Naive thymus-derived CD8-positive, alpha-beta T cell (primary cell): ENCODE measurements around the gene TMEM240. TPM values are rescaled to one million over a fixed set of nuclear protein-coding genes. Genes with fewer than 3 reads are reported as not detected.
"Not testable (repeated sequence)": the region's sequence is repeated elsewhere in the genome, so short reads cannot be mapped to it uniquely, and the experiment has no call there.

Experiments used
- ATAC-seq, 2 donors: fragments of 150-1000 bp; cut with Tn5 transposase in 1 of 2; sonication (Bioruptor Pico), chemical (Tn5 transposase) in 1 of 2; 1 replicate in 1 of 2; 2 replicates in 1 of 2; pipeline ENCODE4 v1.10.0; 2021; ENCODE audit warnings: mild to moderate bottlenecking in 2 of 2, moderate library complexity in 2 of 2
- POLR2A ChIA-PET: fragments of 350-600 bp; sonication (Branson Sonifier 250); formaldehyde crosslinking; loops from one replicate; lab custom pipeline; 2021; ENCODE audit warnings: antibody characterized with exemption; lab: Charles Lee
- DNase-seq, 10 donors: peaks; one replicate each; pipeline versions ENCODE4 v3.0.0 to v3.0.0-alpha.2; 2020 to 2022
- H3K27ac Mint-ChIP-seq, 10 donors: one replicate each; pipeline ENCODE4 v1.8.0; 2020 to 2022; ENCODE audit warnings: mild to moderate bottlenecking in 10 of 10, mixed read lengths in 10 of 10, moderate library complexity in 4 of 10, inconsistent platforms in 1 of 10
- H3K27me3 Mint-ChIP-seq, 5 donors: one replicate each; pipeline ENCODE4 v1.8.0; 2021 to 2022; ENCODE audit warnings: mixed read lengths in 5 of 5
- H3K36me3 Mint-ChIP-seq, 3 donors: one replicate each; pipeline ENCODE4 v1.8.0; 2020 to 2022; ENCODE audit warnings: mixed read lengths in 3 of 3, mild to moderate bottlenecking in 2 of 3, inconsistent platforms in 1 of 3
- H3K4me1 Mint-ChIP-seq, 4 donors: one replicate each; pipeline ENCODE4 v1.8.0; 2021 to 2022; ENCODE audit warnings: mixed read lengths in 4 of 4
- H3K4me3 Mint-ChIP-seq, 10 donors: one replicate each; pipeline ENCODE4 v1.8.0; 2020 to 2022; ENCODE audit warnings: mild to moderate bottlenecking in 10 of 10, mixed read lengths in 10 of 10, moderate library complexity in 6 of 10, inconsistent platforms in 1 of 10
- H3K9me3 Mint-ChIP-seq, 9 donors: one replicate each; pipeline ENCODE4 v1.8.0; 2020 to 2022; ENCODE audit warnings: mixed read lengths in 9 of 9, mild to moderate bottlenecking in 3 of 9, inconsistent platforms in 1 of 9, moderate library complexity in 1 of 9
- polyA plus RNA-seq, 3 donors: library from polyadenylated mRNA; unstranded; fragments of 300-500 nt; fragmentation: Illumina TruSeq; gene quantifications; one replicate each; pipeline ENCODE4 v1.2.3, GENCODE V29; 2021
- total RNA-seq, 8 experiments: library from RNA in 2 of 8; stranded (reverse) in 2 of 8; gene quantifications; one replicate each; pipeline ENCODE4 v1.2.3 and lab custom pipeline; 2021 to 2026

The TMEM240 gene
- total and polyA plus RNA-seq, 5 experiments from 2014 or later: 3.4 TPM; not detected in 3

- Mint-ChIP-seq H3K4me1 (no peaks in the 10 kb centered on the region), H3K4me3 (no peak overlapping the region), H3K36me3 (peaks cover 5 to 26% (median 15%) of the 10 kb centered on the region in 3 donors), H3K27ac (no peak overlapping the region), H3K27me3 (no peaks in the 10 kb centered on the region), H3K9me3 (peaks cover 0 to 12% (median 6%) of the 10 kb centered on the region in 9 donors)
- DNase-seq (no peak), ATAC-seq (no peak)
- POLR2A ChIA-PET: no interaction called here
These were observed 13.2 kb downstream of the TMEM240 start for GRCh38 chr1:1527092-1527816.

GRCh38 chr1:1526476-1526875 is 13.9 kb downstream of the TMEM240 start:
- POLR2A ChIA-PET, H3K4me3 Mint-ChIP-seq, ATAC-seq, DNase-seq, H3K9me3 Mint-ChIP-seq, H3K27ac Mint-ChIP-seq, H3K27me3 Mint-ChIP-seq, H3K4me1 Mint-ChIP-seq: not testable (repeated sequence)
- H3K36me3 Mint-ChIP-seq: peaks cover 0 to 27% (median 10%) of the 10 kb centered on the region in 3 donors

GRCh38 chr1:1524750-1525383 is 15.6 kb downstream of the TMEM240 start:
- not testable (repeated sequence) for H3K27ac Mint-ChIP-seq, H3K4me3 Mint-ChIP-seq, H3K9me3 Mint-ChIP-seq, H3K27me3 Mint-ChIP-seq, H3K4me1 Mint-ChIP-seq, DNase-seq, ATAC-seq
- H3K36me3 Mint-ChIP-seq: peaks cover 0 to 32% (median 6%) of the 10 kb centered on the region in 3 donors
- POLR2A ChIA-PET: interaction anchor here (0.6 to 0.8 kb wide), 2 partner anchors 19 to 86 kb away, joined by 4 read pairs; no protein-coding TSS in a partner anchor

GRCh38 chr1:1523651-1524050 is 16.8 kb downstream of the TMEM240 start:
- H3K27me3 Mint-ChIP-seq, H3K27ac Mint-ChIP-seq, H3K4me3 Mint-ChIP-seq, H3K4me1 Mint-ChIP-seq, DNase-seq, H3K9me3 Mint-ChIP-seq, POLR2A ChIA-PET, ATAC-seq: not testable (repeated sequence)
- H3K36me3 Mint-ChIP-seq: peaks cover 0 to 32% (median 6%) of the 10 kb centered on the region in 3 donors

GRCh38 chr1:1523226-1523625 is 17.2 kb downstream of the TMEM240 start:
- peaks cover 0 to 34% (median 6%) of the 10 kb centered on the region in 3 donors for H3K36me3 Mint-ChIP-seq
- H3K4me3 Mint-ChIP-seq, DNase-seq, H3K27ac Mint-ChIP-seq, H3K27me3 Mint-ChIP-seq, POLR2A ChIA-PET, ATAC-seq, H3K4me1 Mint-ChIP-seq, H3K9me3 Mint-ChIP-seq: not testable (repeated sequence)

- not testable (repeated sequence) for ATAC-seq
These were observed 17.9 kb downstream of the TMEM240 start for GRCh38 chr1:1522536-1522935.

GRCh38 chr1:1521331-1521730 is 19.1 kb downstream of the TMEM240 start:
- no peak for DNase-seq
- H3K36me3 Mint-ChIP-seq: peaks cover 0 to 27% (median 3%) of the 10 kb centered on the region in 3 donors
- no peaks in the 10 kb centered on the region for H3K9me3 Mint-ChIP-seq
- H3K4me1 Mint-ChIP-seq: no peaks in the 10 kb centered on the region
- H3K27ac Mint-ChIP-seq: no peak overlapping the region
- ATAC-seq: no peak
- POLR2A ChIA-PET: no interaction called here
- H3K4me3 Mint-ChIP-seq: no peak overlapping the region
- no peaks in the 10 kb centered on the region for H3K27me3 Mint-ChIP-seq

More at GRCh38 chr1:1522536-1522935, 17.9 kb downstream of the TMEM240 start:
- POLR2A ChIA-PET, H3K4me1 Mint-ChIP-seq, H3K27me3 Mint-ChIP-seq, DNase-seq, H3K9me3 Mint-ChIP-seq, H3K4me3 Mint-ChIP-seq, H3K27ac Mint-ChIP-seq: not testable (repeated sequence)
- H3K36me3 Mint-ChIP-seq: peaks cover 0 to 31% (median 3%) of the 10 kb centered on the region in 3 donors

GRCh38 chr1:1519805-1520505 is 20.5 kb downstream of the TMEM240 start:
- H3K27me3 Mint-ChIP-seq, ATAC-seq, POLR2A ChIA-PET, DNase-seq, H3K4me3 Mint-ChIP-seq, H3K27ac Mint-ChIP-seq, H3K4me1 Mint-ChIP-seq, H3K9me3 Mint-ChIP-seq: not testable (repeated sequence)
- H3K36me3 Mint-ChIP-seq: peaks cover 0 to 20% (median 0%) of the 10 kb centered on the region in 3 donors

- ATAC-seq: not testable (repeated sequence)
These were observed 21.8 kb downstream of the TMEM240 start for GRCh38 chr1:1518621-1519007.

GRCh38 chr1:1517973-1518620 is 22.3 kb downstream of the TMEM240 start:
- Mint-ChIP-seq H3K27me3 (no peaks in the 10 kb centered on the region), H3K4me1 (peaks cover 3 to 7% (median 5%) of the 10 kb centered on the region in 4 donors), H3K27ac (no peak overlapping the region), H3K36me3 (peaks cover 0 to 18% (median 0%) of the 10 kb centered on the region in 3 donors), H3K4me3 (no peak overlapping the region), H3K9me3 (no peaks in the 10 kb centered on the region)
- no peak for DNase-seq
- ATAC-seq: no peak
- POLR2A ChIA-PET: no interaction called here

More at GRCh38 chr1:1518621-1519007, 21.8 kb downstream of the TMEM240 start:
- peak overlapping the region in 1 of 10 donors; percentile 27 for H3K27ac Mint-ChIP-seq
- H3K4me3 Mint-ChIP-seq, H3K27me3 Mint-ChIP-seq, H3K4me1 Mint-ChIP-seq, H3K9me3 Mint-ChIP-seq, POLR2A ChIA-PET, DNase-seq: not testable (repeated sequence)
- peaks cover 0 to 19% (median 0%) of the 10 kb centered on the region in 3 donors for H3K36me3 Mint-ChIP-seq

- DNase-seq, POLR2A ChIA-PET, H3K27me3 Mint-ChIP-seq, ATAC-seq, H3K27ac Mint-ChIP-seq, H3K4me3 Mint-ChIP-seq, H3K9me3 Mint-ChIP-seq: not testable (repeated sequence)
- Mint-ChIP-seq H3K36me3 (peaks cover 0 to 18% (median 0%) of the 10 kb centered on the region in 3 donors), H3K4me1 (peaks cover 5 to 11% (median 6%) of the 10 kb centered on the region in 4 donors)
These were observed 23.5 kb downstream of the TMEM240 start for GRCh38 chr1:1516923-1517322.

GRCh38 chr1:1514376-1514775 is 26.0 kb downstream of the TMEM240 start:
- H3K27me3 Mint-ChIP-seq, H3K9me3 Mint-ChIP-seq, ATAC-seq, H3K27ac Mint-ChIP-seq, DNase-seq, H3K36me3 Mint-ChIP-seq, POLR2A ChIA-PET: not testable (repeated sequence)
- H3K4me1 Mint-ChIP-seq: peaks cover 11 to 16% (median 14%) of the 10 kb centered on the region in 4 donors
- peak overlapping the region in 1 of 10 donors; percentile 29 for H3K4me3 Mint-ChIP-seq
